ENCODE measurements around the gene MANEAL.

The MANEAL gene

GRCh38 chr1:37828410-37829074 is 34.9 kb downstream of the MANEAL start:
- no peak for DNase-seq (ENCODE audit: low read depth)

- no peak for DNase-seq (ENCODE audit: low read depth)
These were observed 37.5 kb downstream of the MANEAL start for GRCh38 chr1:37831109-37831508.

- no peak for DNase-seq (ENCODE audit: low read depth)
These were observed 38.2 kb downstream of the MANEAL start for GRCh38 chr1:37831809-37832208.

GRCh38 chr1:37836788-37837187 is 43.1 kb downstream of the MANEAL start:
- no peak for DNase-seq (ENCODE audit: low read depth)

GRCh38 chr1:37839676-37840075 is 46.0 kb downstream of the MANEAL start:
- DNase-seq (ENCODE audit: low read depth): no peak

GRCh38 chr1:37840711-37841110 is 47.1 kb downstream of the MANEAL start:
- DNase-seq (ENCODE audit: low read depth): no peak

GRCh38 chr1:37841652-37842051 is 48.0 kb downstream of the MANEAL start:
- no peak for DNase-seq (ENCODE audit: low read depth)

- DNase-seq (ENCODE audit: low read depth): no peak
These were observed 50.9 kb downstream of the MANEAL start for GRCh38 chr1:37844536-37844935.

GRCh38 chr1:37845049-37845646 is 51.5 kb downstream of the MANEAL start:
- DNase-seq (ENCODE audit: low read depth): no peak

GRCh38 chr1:37845786-37846185 is 52.1 kb downstream of the MANEAL start:
- DNase-seq (ENCODE audit: low read depth): no peak

GRCh38 chr1:37846647-37847339 is 53.1 kb downstream of the MANEAL start:
- DNase-seq (ENCODE audit: low read depth): no peak

- no peak for DNase-seq (ENCODE audit: low read depth)
These were observed 55.8 kb downstream of the MANEAL start for GRCh38 chr1:37849480-37849879.

- DNase-seq (ENCODE audit: low read depth): no peak
These were observed 56.8 kb downstream of the MANEAL start for GRCh38 chr1:37850352-37850955.
